GM12892 (cell line): ENCODE results near the gene CADPS.

Experiments
- DNase-seq: peaks from one replicate; pipeline ENCODE4 v3.0.0; 2011; ENCODE audit not compliant: insufficient read length
- FAIRE-seq: peaks from 2 replicates; lab custom pipeline; 2011; peaks lifted over from hg19 to GRCh38; lab: Jason Lieb, UNC
- POLR2A ChIP-seq: IDR thresholded peaks from 2 replicates; pipeline ENCODE4 v1.6.1; 2011; ENCODE audit warnings: low read depth, low read length, control low read depth
- POLR2AphosphoS5 ChIP-seq: IDR thresholded peaks from 2 replicates; pipeline ENCODE4 v1.6.1; 2011; ENCODE audit warnings: low read depth, low read length, control low read depth
- TAF1 ChIP-seq: IDR thresholded peaks from 2 replicates; pipeline ENCODE4 v1.6.1; 2011; ENCODE audit warnings: low read depth, mild to moderate bottlenecking, control low read depth, low read length, borderline replicate concordance

Gene CADPS

DNA sequence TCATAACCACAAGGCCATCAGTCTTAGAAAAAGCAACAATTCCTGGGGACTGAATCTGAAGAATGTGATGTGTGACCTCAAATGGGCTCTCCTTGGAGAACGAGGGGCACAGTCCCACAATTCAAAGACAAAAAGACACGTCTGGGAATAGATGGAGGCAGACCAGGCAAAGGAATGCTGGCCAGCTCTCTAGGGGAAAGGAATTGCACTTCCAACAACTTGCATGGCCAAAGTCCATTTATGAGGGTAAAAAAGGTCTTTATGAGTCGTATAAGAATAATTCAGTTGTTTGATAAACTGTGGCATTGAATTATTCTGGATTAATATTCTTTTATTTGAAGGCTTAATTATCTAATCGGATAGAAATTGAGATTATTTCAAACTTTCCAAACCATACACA lies 321.4 kb downstream of the CADPS start:
- no peak for FAIRE-seq
- DNase-seq = no peak
- TF ChIP-seq POLR2A (no peak), TAF1 (no peak), POLR2AphosphoS5 (no peak)

DNA sequence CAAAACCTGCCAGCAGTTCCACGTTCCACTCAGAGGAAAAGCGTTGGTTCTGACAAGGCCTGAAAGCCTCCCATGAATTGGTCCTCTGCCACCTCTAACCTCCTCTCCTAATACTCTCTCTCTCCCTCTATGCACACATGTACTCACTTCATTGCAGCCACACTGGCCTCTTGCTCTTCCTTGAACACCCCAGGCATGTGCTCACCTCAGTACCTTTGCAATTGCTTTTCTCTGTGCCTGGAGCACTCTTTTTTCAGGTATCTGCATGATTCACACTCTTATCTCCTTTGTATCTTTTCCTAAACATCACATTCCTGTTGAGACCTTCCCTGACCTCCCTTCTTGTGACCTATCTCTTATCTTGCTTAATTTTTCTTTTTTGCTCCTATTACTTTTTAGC lies 323.7 kb downstream of the CADPS start:
- no peak for FAIRE-seq
- TF ChIP-seq POLR2A (no peak), TAF1 (no peak), POLR2AphosphoS5 (no peak)
- no peak for DNase-seq

DNA sequence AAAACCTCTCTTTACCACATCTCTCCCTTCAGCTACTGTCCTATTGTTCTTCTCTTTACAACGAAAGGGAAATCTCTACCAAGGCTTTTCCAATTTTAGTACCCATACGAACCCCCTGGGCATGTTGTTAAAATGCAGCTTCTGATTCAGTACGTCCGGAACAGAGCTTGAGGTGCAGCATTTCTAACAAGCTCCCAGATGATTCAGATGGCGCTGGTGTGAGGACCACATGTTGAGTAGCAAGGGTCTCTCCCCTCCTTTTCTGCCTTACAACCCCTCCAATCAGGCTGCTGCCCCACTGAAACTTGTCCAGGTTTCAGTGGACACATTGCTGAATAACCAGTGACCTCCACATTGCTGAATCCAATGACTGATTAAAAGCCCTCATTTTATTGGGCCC lies 324.8 kb downstream of the CADPS start:
- no peak for TF ChIP-seq TAF1
- no peak for TF ChIP-seq POLR2A
- no peak for TF ChIP-seq POLR2AphosphoS5
- FAIRE-seq = no peak
- DNase-seq = no peak

DNA sequence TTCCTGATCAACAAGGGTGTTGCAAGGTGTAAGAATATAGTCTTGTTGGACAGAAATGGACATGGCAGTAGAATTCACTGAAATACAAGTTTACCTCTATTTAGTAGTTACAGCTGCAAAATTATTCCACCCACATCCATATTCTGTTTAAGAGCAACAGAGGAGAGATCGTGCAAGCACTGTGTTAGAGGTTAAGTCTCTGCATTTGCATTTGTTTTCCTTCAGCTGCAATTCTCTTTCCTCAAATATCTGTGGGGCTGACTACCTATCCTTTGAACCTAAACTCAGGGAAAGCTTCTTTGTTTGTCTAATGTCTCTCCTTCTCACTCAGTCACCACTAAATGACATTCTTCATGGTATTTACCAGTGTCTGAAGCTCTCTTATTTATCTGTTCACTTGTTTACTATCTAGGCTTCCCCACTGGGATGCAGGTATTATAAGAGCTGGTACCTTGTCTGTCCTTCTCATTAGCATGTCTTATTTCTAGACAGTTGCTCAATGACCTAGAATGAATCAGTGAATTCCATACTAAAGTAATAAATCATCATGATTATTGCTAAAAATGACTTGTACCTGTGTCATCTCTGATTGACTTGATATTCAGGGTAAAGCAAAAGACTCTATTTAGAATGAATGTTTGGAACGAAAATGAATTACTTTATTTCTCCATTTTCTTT lies 326.5 kb downstream of the CADPS start:
- no peak for FAIRE-seq
- DNase-seq = no peak
- TF ChIP-seq TAF1 (no peak), POLR2AphosphoS5 (no peak), POLR2A (no peak)

DNA sequence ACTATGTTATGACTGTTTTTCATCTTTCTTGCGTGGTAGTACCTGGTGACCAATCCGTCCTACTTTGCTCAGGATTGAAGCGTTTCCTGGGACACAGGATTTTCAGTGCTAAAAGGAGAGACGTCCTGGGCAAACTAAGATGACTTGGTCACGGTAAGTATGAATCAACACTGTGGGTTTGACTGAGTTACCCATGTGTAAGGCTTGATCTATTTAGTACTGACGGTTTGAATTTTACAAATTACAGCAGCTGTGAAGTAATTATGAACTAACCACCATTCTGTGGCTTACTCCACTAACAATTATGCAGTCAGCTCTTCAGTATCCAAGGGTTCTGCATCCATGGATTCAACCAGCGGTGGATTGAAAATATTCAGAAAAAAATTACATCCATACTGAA lies 328.9 kb downstream of the CADPS start:
- TF ChIP-seq TAF1 (no peak), POLR2AphosphoS5 (no peak), POLR2A (no peak)
- no peak for DNase-seq
- FAIRE-seq = no peak

DNA sequence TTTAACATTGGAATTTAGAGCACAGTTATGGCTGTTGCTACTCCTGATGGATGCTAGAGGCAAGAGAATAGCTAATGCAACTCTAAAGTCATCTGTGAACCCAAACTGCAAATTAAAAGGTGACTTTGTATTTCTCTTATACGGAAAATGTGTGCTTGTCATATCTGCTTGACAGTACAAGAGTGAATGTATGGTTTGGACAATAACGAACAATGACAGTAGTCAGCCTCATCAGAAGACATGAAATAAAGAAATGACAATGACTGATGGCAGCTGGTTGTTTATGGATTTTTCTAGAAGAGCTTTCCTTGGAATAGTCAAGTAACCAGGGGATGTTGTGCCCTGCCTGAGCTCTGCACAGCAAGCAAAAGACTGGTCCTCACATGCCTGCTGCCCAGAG lies 333.0 kb downstream of the CADPS start:
- FAIRE-seq (no peak), DNase-seq (no peak)
- no peak for TF ChIP-seq POLR2A
- TF ChIP-seq POLR2AphosphoS5 = no peak
- TF ChIP-seq TAF1 = no peak

DNA sequence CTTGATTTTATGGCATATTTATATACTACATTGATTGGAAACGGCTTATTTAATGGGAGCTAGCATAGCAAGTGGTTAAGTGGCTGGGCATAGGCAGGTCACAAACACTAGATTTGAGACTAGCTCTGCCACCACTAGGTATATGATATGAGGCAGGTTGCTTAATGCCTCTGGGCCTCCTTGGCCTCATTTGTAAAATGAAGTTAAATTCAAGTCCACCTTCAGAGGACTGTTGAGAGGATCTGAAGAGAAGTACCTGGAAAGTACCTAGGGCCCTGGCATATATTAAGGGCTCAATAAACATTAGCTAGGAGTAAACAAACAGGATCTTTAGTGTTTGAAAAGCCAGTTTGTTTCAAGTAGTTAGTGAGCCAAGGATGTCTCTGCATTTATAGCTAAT lies 335.5 kb downstream of the CADPS start:
- FAIRE-seq (no peak), DNase-seq (no peak)
- TF ChIP-seq POLR2AphosphoS5 (no peak), TAF1 (no peak), POLR2A (no peak)

DNA sequence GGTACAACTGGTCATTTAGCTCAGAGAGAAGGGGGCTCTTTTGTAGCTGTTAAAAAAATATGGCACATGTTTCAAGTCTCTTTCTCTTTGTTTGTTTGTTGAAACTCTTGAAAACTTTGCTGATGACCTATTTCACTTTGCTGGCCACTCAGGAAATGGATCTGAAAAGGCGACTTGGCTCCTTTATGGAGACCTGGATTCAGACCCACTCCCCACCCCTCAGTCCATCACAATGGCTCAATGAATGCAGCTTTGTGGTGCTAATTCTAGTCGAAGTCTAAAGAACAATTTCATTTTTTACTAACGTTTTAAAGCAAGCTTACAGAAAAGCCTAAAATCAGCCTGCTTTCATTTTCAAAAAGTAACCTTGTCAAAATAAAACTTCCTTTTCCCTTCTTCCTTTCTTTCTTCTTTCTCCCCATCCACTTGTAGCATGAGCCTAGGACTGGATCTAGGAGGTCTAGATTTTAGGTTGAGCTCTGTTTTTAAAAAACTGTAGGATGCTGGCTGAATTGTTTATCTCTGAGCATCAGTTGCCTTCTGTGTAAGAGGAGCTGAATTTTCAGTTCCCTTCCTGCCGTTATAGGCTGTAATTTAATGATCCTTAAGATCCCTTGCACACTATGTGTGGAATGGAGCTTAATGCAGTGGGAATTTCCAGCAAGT lies 336.4 kb downstream of the CADPS start:
- FAIRE-seq (no peak), DNase-seq (no peak)
- TF ChIP-seq POLR2A (no peak), TAF1 (no peak), POLR2AphosphoS5 (no peak)

DNA sequence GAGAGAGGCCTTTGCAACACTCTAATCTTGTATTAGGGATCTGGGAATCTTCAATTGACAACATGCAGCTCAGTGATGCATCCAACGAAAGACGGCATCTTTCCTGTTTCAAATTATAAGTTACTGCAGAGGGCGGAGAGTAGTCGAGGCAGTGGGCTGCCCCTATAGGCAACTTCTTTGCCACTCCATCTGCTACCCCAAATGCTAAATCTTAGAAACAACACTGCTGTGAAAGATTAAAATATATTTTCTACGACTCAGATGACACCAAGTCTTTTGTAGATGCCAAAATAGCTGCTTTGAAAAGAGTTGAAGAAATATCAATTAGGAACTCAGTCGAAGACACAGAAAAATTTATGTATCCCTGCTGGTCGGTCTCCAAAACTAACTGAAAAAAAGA lies 340.9 kb downstream of the CADPS start:
- no peak for TF ChIP-seq TAF1
- TF ChIP-seq POLR2AphosphoS5 = no peak
- TF ChIP-seq POLR2A = no peak
- no peak for FAIRE-seq

DNA sequence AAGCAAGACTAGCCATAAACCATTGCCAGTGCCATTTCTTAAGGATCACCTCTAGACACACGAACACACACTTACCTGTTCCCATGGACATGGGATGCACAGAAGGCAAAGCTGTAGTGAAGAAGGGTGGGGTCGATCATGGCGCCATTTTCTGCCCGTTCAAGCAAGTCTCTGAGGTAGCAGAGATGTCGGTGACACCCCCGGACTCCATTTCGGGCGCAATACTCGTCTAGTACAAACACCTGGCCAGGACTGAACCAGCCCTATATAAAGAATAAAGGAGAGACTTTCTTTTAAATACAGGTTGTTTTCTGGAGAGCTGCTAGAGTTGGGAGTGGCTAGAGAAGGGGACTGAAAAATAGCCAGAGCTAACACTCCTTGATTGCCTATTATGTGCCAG lies 342.4 kb downstream of the CADPS start:
- FAIRE-seq (no peak), DNase-seq (no peak)
- no peak for TF ChIP-seq POLR2A
- no peak for TF ChIP-seq POLR2AphosphoS5
- TF ChIP-seq TAF1 = no peak

More for the DNA sequence above, 340.9 kb downstream of the CADPS start:
- DNase-seq = no peak

DNA sequence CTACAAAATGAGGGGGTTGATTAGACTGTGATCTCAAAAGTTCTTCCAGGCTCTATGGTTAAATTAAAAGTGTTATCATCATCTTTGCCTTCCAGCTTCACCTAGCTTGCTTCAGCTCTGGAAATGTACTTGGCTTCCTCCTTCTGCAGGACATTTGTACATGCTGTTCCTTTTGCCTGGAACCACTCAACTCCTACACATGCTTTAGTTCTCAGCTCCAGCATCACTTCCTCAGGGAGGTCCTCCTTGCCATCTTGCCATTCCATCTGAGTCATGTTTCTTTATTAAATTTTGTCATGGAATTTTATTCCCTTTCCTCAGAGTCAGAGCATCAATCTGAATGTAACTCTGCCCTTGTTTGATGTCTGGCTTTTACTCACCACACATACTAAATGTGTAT lies 343.2 kb downstream of the CADPS start:
- FAIRE-seq (no peak), DNase-seq (no peak)
- TF ChIP-seq TAF1 (no peak), POLR2AphosphoS5 (no peak), POLR2A (no peak)

DNA sequence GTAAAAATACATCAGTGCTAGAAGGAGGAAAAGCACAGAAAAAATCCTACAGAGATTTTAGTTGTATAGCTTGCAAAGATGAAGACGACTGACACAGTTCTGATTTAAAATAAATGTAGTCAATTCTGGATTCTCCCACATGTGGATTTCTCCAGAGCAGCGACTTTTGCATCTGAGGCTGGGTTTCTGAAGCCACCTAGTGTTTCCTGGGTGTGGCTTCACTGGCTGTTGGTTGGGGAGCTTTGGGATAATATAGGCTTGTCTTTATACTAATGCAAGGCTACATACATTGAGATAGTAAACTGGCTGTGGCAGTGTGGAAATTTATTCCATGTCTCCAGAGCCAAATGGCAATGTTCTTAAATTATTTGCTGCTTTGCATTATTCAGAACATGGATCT lies 343.7 kb downstream of the CADPS start:
- DNase-seq = no peak
- TF ChIP-seq TAF1 (no peak), POLR2AphosphoS5 (no peak), POLR2A (no peak)
- no peak for FAIRE-seq
